HUDEP-2 (cell line): Measurements from ENCODE around the gene SLC35F1.

ENCODE experiments used
- DNase-seq, 76 experiments: peaks; one replicate each; lab custom pipeline; 2025; ENCODE audit not compliant: unreplicated experiment in 76 of 76; lab: John Stamatoyannopoulos, UW

The SLC35F1 gene

DNA sequence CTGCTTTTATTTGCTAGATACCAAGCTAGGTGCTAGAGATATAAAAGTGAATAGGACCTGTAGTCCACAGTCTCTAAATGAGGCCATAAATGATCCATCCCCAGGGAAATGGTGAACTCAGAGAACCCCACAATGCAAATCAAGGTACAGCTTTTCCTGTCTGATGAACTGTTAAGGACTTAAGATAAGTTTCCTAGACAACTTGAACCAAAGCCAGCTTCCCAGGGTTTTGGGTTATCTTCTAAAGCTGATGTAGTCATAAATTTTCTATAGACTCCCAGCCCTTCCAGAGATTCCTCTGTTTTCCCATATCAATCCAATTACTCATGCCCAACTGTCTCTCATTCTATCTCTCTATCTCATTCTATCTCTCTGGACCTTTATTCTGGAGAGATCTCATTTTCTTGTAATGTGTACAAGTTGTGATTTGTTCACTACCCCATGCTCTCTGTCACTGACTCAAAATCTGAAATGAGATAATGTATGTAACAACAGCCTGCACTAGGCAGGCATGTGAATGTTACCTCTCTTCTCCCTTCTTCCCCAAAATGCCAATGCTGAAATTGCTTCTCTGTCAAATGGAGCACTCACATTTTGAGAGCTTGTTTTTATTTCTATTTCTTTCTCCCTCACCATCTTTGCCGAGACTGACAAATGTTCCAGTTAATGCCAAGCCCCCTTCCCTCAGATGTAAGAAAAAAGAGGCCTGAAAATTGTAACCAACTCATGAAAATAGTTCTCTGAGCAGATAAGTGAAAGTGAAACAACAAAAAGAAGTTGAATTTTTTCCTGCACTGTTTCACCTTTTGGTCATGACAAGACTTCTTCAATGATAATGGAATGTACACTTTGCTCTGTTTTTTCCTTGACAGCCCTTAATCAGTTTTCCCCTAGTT is 279.9 kb downstream of the SLC35F1 start:
- DNase-seq, result no peak

DNA sequence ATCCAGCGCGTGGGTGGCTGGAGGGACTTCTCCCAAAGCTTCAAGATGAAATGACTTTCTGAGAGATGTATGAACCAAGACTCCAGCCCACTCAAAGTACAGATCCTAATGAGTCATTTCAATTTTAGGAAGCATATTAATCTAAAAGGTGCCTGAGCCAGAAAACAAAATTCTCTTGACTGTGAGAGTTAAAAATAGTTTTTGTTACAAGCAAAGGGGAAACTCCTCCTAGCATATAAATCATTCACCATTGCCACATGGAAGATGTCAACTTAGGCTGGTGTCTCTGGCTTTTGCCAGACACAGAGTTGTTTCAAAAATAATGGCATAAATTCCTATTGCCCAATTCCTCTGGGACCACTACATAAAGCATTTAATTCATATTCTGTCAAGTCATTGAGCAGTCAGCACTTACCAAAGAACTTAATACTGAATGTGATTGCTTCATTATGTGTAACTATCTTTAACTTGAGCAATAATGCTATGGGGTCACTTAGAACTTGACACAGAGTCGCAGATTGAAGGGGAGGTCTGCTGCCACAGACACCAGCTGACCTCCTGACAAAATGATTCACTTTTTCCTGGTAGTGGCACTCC is 280.6 kb downstream of the SLC35F1 start:
- no peak for DNase-seq

DNA sequence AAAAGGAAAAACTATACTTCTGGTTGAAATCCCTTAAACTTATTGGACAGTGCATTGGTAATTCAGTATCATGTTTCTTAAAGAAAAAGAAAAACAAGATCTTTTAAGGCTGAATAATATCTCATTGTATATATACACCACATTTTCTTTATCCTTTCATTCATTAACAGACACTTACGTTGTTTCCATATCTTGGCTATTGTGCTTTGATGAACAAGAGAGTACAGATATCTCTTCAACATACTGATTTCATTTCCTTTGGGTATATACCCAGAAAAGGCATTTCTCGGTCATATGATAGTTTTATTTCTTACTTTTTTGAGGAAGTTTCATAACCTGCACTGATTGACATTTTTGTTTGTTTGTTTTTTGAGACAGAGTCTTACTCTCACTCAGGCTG is 281.5 kb downstream of the SLC35F1 start:
- DNase-seq, result no peak

DNA sequence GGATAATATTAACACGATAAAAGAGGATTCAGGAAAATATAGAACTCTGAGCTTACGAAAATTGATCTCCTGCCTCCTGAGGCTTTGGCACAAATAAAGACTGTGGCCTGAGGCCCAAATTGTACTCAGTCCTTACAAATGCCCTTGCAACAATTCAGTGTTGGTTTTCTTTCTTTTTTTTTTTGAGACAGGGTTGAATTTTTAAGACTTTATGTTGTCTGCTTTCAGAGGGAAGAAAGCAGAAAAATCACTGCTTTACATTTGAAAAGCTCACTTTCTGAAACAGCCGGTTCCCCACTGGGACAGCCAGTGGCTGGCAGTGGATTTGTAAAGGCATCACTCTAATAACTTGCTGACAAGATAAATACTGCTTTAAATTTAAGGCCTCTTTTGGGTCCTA is 290.5 kb downstream of the SLC35F1 start:
- DNase-seq, result no peak

DNA sequence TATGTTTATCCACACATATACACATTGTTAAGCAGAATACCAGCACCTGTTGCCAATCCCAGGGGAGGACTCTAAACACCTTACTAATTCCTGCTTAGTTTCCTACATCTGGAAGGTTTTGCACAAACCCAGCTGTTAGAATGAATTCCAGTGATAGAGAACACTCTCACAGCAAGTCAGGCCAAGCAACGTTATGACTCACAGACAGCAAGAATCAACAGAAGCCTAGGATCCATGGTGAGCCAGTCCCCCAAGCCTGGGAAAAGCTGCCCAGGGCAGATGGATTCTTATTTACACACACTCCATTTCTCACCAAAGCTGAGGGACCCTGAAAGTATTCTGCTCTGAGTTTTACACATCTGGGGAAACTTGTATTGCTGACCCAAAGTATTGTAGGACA is 291.7 kb downstream of the SLC35F1 start:
- no peak for DNase-seq

DNA sequence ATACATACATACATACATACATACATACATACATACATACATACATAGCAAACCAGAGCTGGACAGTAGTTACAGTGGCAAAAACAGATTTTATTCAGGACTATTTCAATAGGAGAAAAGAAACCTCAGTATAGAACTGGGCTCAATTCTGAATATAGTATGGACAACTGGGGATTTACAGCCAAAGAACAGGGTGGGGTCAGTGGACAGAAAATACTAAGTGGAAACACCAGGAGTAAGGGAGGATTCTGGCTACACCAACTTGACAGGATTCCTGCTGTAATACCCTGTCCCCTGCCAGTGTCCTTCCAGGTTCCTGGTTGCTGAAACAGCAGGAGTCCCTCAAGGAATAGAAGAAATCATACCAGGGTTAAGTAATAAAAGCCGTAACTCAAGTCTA is 293.1 kb downstream of the SLC35F1 start:
- no peak for DNase-seq

DNA sequence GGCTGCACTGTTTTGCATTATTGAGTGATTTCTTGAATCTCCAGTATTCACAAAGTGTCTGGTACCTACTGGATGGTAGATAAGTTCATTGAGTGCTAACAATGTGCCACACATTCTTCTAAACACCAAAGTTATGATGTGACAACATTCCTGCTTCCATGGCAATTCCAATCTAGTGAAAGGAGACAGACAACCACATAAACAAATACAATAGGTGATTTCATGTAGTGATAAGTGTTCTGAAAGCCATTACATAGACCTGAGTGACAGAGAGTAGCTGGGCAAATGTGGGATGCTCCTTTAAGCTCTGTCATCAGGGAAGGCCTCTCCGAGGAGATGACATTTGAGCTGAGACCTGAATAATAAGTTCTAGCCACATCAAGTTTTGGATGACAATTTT is 295.5 kb downstream of the SLC35F1 start:
- DNase-seq, result no peak

DNA sequence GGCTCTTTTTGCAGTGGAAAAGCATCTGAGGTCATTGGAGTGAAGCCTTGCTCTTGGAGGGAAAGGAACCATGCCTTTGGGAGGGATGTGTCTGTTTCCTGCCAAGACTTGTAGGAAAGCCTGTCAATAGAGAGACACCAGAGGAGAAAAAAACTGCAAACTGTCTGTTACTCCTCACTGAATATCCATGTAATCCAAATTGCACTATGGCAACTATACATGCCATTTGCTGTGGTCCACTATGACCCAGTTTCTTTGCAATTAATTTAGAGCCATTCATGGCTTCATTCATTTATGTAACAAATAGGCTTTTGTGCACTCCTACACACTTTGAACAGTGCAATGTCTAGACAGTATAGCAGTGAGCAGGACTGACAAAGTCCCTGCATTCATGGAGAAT is 296.5 kb downstream of the SLC35F1 start:
- DNase-seq, result no peak

DNA sequence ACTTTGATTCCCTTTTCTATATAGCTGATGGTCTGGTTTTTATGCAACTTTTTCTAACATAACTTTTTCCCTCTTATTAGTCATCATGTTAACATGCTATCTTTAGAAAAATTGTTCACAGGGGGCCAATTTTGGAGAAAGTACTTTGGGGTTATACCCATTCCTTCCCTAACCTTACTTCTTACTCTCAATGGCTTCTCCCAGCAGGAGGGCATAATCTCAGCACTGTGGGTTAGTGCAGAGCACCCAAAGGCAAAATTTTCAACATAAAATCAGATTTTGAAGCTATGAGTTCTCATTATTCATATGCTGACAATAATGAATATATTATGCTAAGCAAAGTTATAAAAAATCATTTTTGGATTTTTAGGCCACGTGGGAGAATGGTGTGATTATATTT is 299.2 kb downstream of the SLC35F1 start:
- DNase-seq, result no peak

DNA sequence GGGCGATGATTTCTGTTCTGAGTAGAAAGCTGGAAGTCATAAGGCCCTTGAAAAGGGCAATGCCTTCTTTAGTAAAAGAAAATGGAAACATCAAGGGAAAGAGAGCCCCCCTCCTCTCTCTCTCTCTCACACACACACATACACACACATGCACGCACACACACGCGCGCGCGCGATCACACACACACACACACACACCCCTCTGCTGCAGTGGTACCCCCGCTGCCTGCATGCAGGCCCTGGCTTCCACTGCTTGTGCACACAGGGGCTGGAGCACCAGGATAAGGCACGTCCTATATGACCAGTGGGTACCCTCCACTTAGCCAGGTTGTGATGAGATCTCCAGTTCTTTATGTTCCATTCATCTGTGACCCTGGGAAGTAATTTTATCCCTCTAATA is 300.9 kb downstream of the SLC35F1 start:
- DNase-seq, result no peak

DNA sequence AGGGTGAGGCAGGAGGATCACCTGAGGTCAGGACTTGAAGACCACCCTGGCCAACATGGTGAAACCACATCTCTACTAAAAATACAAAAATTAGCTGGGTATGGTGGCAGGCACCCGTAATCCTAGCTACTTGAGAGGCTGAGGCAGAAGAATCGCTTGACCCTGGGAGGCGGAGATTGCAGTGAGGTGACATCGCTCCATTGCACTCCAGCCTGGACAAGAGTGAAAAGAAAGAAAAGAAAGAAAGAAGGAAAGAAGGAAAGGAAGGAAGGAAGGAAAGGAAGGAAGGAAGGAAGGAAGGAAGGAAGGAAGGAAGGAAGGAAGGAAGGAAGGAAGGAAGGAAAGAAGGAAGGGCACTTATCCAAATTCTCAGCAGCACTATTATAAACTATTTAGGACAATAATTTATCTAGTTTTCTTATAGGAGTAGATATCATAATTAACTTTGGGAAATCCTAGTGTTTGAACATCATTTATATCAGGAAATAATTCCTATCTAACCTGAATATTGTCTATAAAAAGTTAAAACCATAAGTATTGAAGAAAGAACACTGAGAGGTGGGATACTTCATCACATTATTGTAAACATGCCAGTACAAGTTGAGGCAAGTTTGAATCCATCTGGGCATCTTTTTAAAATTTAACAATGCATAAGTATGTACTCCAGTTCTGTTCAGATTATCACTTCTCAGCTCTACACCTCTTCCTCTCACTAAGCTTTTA is 305.5 kb downstream of the SLC35F1 start:
- no peak for DNase-seq

DNA sequence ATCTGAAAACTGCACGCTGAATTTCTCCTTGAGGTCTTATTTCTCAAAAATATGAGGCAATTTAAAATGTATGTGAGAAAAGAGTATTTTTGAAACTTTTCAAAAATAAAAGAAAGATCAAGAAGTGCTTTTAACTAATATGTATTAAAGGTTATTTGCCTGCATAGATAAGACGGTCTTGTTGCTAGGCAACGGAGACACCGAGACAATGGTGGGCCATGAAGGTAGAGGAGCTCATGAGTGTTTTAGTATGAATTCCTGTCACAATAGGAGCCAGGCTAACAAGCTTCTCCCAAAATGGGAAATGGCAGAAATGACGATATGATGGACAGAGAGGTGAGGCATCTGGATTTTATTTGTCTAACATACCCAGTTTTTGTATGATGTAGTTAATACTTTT is 308.2 kb downstream of the SLC35F1 start:
- DNase-seq, result no peak

DNA sequence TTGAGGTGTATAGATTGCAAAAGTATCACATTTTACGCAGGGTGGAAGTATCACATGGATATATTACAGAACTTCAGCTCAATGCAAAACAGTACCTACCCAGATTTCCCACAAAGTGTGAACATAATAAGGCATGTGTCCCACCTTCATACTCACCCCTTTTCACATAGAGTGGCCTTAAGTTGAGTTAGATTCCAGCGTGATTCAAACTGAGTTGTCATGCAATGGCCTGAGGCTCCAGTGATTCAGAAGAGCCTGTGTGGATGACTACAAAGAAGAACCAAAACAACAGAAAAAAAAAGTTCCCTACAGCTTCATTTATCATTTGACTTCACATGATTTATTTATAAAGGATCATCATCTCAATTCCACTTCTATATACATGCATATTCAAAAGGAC is 309.7 kb downstream of the SLC35F1 start:
- no peak for DNase-seq

DNA sequence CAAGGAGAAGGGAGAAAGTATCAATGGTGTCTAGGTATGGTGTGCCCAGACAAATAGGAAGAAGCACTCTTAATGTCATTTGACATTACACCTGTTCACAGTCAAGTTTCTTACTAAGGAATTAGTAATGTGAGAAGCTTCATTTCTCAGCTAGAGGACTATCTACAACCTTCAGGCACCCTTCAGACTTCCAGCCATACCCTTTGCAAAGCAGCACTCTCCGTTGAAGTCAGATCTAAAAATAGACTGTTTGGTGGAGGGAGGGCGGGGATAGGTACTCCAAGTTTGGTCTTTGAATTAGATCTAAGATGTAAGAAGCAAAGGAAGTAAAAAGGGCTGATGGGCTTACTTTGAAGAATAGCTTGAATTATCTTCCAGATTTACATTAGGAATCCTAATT is 311.1 kb downstream of the SLC35F1 start:
- DNase-seq, result no peak

DNA sequence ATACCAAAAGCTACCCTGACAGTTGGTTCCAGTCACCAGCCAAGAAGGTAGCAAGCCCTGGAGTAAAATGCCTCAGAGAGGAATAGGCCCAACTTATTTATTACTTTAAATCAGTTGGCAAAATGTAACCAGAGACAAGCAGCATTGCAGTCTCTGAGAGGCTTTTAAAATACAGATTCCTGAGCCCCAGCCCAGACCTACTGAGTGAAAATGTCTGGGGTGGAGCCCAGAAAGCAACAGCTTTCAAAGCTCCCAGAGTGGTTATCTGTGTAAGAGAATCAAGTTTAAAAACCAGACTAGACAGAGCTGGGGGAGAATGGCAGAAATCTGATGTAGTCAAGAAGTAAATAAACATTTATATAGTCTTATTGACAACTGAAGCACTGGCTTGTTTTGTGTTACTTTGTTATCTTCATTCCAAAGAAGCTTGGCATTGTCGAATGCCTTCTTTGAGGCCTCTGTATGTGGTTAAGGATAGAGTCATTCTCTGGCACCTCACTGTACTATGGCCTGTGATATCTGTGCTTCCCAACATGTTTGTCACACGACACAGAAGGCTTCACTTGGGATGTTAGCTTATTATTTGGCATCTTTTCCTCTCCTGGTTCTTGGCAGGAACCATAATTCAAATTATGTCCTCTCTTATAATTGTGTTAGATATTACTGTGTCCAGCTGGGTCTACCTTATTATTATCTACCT is 313.5 kb downstream of the SLC35F1 start:
- no peak for DNase-seq

DNA sequence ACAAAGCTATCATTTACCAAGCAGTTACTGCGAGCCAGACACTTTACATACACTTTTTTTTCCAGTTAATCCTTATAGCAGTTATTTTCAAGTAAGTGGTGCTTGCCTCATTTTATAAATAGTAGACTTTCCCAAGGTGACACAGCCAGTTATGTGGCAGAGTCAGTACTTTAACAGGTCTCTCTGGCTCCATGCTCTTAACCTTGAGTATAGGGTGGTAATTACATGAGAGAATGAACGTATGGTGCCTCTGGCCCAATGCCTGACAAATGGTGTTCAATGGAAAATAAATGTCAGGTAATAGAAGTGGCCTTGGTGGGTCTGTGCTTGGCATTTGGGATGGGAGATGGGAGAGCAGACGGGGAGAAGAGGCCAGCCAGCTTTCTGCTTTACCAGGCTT is 316.3 kb downstream of the SLC35F1 start:
- no peak for DNase-seq

DNA sequence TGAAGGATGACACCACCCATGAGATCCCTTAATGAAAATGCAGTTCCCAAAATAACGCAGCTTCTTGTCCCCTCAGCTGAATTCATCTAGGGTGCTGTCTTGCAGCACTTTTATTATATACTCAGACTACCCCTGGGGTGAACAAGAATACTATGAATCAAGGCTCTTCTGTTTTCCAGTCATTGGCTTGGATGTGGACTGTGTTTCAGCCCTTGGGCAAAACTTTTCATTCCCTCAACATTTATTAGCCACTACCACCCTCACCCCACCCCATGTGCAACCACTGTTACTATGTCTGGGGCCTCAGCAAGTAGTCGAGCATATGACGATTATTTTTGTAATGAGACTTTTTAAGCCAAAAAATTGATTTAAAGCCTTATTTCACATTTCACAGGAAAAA is 321.8 kb downstream of the SLC35F1 start:
- DNase-seq, result no peak

DNA sequence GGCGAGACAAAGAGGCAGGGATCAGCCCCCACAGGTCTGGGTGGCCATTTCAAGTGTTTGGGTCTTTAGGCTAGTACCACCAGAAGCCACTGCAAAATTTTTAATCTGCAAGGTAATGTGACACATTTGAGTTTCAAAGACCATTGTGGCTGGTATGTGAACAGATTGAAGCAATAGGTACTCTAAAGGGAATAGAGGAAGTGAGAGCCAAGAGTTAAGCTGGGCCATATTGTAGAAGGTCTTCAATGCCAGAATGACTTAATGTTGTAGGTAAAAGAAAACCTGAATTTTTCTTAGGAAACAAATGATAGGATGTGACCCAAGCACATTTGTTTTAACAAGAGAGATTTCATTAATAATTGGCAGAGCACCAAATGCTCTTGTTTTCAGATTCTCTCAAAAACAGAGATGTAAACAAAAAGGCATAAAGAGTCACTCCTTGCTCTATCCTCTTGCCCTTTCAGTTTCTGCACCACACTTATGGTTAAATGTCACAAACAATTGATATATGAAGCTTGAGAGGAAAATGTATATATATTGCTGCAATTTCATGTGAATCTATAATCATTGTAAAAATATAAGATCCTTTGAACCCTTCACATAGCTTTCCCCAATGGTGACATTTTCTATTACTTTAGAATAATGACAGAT is 333.9 kb downstream of the SLC35F1 start:
- DNase-seq, result no peak

DNA sequence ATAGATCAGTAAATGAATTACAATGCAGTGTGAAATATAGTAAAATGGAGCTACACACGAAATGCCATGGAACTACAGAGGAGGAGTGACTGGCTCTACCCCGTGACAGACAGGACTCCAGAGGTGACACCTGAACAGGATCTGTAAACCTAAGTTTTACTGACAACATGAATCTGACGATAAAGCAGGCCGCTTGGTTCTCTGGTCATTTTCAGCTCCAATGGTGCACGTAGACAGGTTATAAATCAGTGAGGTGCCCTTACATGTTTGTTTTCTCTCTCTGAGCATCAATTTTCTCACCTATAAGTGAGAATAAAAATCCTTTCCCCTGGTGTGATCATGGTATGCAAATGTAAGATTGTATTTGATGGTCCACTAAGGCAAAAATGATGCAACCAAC is 339.3 kb downstream of the SLC35F1 start:
- DNase-seq, result no peak

DNA sequence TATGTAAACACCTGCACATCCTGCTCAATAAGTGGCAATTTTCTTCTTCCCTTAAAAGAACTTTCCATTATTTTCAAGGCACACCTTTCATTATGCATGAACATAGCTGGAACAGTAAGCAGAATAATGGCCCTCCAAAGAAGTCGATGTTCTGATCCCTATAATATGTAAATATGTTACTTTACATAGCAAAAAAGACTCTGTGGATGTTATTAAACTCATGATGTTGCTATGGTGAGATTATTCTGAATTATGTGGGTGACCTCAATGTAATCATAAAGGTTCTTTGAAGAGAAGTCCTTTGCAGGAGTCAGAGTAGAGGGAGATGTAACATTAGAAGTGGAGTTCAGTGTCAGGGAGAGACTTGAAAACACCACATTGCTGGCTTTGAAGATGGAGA is 341.1 kb downstream of the SLC35F1 start:
- DNase-seq, result no peak

DNA sequence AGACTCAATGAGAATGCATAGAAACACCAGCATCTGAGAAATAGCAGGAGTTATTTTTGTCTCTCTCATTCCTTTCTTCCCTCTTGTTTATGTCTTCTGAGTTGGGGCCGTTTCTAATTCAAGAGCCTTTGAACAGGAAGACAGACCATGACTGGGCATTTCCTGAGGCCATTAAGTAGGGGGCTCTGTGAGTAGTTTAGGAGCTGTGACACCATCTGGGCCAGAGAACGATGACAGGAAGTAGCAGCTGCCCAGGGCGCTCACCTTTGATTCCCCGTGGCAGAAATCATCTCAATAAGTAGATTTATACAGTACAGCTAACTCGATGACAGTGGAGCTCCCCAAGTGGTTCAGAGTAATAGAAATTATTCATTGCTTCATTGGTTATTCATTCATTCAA is 342.6 kb downstream of the SLC35F1 start:
- DNase-seq, result no peak
